HG03103 (cell line): ENCODE data around the gene OSBPL3.

Experiments
- ATAC-seq: cut with Tn5 transposase; IDR thresholded peaks from one replicate; pipeline ENCODE4 v1.9.1; 2021; ENCODE audit warnings: low read depth; ENCODE audit not compliant: unreplicated experiment

OSBPL3 gene

GRCh38 chr7:24748521-24748920, 231.5 kb downstream of the OSBPL3 start:
- no peak for ATAC-seq
